AG08396 (cell line): ENCODE results near the gene FRMD3.
"Not testable (repeated sequence)": the region's sequence is repeated elsewhere in the genome, so short reads cannot be mapped to it uniquely, and the experiment has no call there.

ENCODE experiments used
- DNase-seq: peaks from one replicate; pipeline ENCODE4 v3.0.0; 2012; ENCODE audit warnings: low spot score, mixed read lengths

The FRMD3 gene

DNA sequence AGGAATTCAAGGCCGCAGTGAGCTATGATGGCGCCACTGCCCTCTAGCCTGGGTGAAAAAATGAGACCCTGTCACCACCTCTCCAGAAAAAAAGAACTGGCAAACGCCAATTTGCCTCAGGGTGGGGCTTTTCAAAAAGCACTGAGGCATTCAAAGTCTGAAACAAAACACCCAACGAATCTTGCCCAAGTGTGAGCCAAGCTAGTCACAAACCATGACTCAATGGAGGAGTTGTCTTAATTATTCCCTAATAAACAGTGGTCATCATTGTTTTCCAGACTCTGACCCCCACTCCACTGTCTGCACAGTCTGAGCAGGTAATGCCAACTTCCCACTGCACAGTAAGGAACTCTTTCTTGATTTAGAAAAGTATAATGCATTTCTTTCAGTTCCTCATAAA is 16.8 kb downstream of the FRMD3 start:
- DNase-seq = no peak

DNA sequence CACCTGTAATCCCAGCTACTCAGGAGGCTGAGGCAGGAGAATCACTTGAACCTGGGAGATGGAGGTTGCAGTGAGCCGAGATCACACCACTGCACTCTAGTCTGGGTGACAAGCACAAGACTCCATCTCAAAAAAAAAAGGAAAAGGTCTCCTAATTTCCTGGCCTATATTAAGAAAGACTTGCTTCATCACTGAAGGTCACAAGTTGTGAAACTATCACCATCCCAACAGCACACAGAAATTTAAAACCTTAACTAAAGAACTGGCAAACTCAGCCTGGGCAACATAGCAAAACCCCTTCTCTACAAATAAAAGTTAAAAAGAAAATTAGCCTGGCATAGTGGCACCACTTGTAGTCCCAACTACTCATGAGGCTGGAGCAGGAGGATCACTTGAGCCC is 17.2 kb downstream of the FRMD3 start:
- DNase-seq = no peak

DNA sequence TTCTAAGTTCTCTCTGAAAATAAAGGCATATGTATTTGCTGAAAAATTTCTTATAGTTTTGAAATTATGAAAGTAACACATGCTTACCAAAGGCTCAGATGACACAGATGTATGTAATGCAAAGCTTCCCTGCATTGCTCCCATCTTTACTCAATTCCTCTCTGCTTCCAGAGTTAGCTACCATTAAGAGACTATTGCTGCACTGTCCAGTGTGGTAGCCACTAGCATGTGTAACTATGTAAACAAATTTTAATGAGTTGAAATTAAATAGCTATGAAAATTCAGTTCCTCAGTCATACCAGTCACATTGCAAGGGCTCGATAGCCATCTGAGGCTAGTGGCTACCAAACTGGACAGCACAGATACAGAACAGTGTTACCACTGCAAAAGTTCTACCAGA is 17.9 kb downstream of the FRMD3 start:
- DNase-seq = no peak

DNA sequence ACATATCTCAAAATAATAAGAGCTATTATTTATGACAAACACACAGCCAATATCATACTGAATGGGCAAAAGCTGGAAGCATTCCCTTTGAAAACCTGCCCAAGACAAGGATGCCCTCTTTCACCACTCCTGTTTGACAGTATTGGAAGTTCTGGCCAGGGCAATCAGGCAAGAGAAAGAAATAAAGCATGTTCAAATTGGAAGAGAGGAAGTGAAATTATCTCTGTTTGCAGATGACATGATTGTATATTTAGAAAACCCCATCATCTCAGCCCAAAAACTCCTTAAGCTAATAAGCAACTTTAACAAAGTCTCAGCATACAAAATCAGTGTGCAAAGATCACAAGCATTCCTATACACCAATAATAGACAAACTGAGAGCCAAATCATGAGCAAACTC is 20.2 kb downstream of the FRMD3 start:
- not testable (repeated sequence) for DNase-seq

DNA sequence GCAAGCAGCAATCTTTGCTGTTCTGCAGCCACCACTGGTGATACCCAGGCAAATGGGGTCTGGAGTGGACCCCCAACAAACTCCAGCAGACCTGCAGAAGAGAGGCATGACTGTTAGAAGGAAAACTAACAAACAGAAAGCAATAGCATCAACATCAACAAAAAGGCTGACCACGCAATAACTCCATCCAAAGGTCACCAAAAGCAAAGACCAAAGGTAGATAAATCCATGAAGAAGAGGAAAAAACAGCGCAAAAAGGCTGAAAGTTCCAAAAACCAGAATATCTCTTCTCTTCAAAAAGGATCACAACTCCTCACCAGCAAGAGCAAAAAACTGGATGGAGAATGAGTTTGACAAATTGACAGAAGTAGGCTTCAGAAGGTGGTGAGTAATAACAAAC is 23.4 kb downstream of the FRMD3 start:
- DNase-seq = no peak

DNA sequence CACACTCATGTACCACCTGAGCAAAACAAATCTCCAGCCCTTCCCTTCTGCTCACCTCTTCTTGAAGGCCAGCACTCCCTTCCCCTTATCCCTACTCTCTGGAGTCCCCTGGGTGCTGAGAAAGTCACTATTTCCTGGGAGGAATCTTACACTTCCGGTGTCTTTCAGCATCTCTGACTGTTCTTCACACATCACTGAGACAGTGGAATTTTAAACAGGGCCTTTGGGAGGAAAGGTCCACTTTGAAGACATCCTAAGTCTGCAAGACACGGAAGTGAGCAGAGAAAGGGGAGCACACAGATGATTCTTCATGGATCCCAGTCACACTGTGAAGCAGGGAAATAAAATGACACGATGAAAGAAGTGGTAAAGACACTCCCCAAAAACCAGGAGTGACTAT is 25.6 kb downstream of the FRMD3 start:
- no peak for DNase-seq

DNA sequence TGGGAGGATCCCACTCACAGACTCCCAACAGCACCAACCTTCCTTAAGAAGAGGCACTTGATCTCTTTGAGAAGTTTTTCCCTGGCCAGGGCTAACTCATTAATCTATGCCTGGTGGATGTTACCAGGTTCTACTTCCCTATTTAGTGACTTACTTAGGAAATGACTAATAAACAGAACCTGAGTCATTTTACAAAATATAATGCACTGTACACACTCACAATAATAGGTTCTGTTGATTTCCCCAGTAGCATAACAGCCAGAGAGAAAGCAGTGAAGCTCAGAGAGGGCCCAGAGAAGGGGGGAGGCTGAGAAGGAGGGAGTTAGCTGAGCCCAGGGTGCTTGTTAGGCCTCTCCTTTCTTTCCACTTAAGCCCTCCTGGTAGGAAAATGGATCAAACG is 27.1 kb downstream of the FRMD3 start:
- no peak for DNase-seq

DNA sequence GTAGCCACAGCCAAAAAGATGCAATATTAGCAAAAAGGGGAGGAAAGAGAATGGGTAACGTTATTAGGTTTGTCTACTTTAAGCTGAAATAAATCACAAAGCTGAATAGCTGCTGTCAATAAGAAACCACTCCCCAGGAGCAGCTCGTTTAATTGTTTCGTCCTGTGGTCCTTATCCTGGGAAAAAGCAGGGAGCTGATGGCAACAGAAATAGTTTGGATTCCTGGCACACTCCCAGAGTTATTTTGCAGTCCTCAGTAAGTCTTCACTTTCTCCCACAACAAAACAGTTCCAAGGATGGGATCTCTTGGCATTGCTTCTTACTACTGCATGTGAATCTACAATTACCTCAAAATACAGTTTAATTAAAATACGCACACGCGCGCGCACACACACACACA is 28.8 kb downstream of the FRMD3 start:
- DNase-seq = peak; percentile 13

DNA sequence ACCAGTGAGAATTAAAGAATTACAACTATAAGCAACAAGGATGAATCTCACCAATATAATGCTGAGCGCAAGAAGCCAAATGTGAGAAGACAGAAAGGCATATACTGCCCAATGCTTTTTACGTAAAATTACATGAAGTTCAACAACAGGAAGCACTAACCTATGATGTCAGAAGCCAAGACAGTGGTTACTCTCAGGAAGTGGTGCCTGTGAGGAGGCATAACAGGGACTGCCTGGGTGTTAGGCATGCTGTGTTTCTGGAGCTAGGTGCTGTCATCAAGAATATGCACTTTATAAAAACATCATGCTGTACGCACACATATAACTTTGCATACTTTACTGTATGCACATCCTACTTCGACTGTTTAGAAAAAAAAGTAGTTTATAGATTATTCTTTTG is 30.1 kb downstream of the FRMD3 start:
- DNase-seq = no peak

DNA sequence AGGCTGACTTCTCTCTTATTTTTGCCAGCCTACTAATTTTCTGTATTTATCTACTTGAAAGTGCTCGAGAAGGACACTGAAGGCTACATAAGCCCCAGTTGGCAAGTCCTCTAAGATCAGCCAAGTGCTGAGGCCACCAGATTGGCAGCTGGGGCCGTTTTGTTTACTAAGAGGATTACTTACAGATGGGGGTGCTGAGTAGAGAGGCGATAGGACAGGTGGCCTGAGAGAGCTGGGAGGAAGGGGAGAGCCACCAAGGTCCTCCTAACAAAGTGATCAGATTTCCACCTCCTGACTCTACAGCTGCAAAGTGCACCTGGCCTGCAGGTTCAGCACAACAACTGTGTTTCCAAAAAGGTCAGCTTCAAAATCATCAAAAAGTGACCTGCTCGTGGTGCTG is 32.9 kb downstream of the FRMD3 start:
- DNase-seq = no peak

DNA sequence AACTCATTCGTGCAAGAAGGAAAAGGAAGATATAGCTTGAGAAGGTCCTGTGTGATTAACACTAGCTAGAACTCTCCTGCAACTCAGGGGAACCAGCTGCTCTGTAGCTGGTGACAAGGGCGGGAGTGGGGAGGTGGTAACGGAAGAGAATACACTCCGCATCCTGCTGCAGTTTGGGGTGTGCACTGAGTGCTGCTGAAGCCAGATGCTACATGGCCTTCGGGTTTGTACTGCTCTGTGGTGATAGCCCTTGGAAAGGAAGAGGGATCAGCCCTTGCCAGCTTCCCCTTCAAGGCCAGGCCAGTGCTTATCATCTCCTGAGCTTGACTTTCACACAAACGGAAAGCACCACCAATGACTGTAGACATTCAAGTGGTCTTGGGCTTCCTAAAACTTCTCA is 34.3 kb downstream of the FRMD3 start:
- DNase-seq = no peak

DNA sequence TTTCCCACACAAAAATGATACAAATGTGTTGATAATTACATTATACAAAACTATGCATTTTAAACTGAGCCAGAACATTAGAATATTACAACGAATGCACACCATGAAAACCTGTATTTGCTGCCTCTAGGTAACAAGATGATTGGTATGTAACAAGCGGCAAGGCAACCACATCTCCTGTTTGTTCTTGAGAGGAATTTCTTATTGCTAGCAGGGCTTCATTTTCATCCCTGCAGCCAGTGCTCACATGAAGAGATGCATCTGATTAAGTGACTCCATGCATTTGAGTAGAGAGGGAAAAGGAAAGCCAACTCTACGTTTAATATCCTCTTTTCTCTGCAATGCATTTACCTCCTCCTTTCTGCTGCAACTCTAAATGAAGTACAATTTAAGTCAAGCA is 36.6 kb downstream of the FRMD3 start:
- no peak for DNase-seq

DNA sequence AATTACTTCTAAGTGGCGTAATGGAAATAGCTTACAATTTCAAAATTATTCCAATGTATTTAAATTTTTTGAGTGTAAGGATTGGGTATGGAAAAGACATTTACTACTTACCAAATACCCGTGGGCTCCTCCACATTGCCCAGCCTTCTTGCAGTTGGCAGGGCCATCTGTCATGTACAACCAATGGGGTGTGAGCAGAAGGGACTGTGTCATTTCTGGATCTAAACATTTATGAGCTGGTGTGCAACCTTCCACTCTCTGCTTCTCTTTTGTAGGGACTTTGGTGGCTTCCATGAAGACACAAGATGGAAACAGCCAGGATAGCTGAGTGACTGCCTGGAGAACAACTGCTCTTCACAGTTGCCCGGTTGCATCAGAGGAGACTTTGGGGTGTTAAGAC is 40.8 kb downstream of the FRMD3 start:
- DNase-seq = no peak

DNA sequence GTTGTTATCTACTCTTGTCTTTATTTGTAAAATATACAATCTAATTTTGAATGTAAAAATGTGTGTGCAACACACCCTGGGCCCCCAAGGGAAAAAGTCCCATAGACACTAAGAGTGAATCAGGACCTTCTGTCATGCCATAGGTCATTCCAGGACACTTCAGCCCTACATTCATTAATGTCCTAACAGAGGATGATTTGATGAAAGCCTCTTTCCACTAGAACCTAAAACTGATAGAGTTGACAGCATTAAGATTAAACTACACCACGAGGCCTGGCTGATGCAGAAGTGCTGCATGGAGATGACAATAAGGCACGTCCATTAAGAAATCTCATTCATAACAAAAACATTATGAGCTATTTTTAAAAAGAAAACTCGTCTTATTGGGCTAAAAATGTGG is 46.2 kb downstream of the FRMD3 start:
- no peak for DNase-seq

DNA sequence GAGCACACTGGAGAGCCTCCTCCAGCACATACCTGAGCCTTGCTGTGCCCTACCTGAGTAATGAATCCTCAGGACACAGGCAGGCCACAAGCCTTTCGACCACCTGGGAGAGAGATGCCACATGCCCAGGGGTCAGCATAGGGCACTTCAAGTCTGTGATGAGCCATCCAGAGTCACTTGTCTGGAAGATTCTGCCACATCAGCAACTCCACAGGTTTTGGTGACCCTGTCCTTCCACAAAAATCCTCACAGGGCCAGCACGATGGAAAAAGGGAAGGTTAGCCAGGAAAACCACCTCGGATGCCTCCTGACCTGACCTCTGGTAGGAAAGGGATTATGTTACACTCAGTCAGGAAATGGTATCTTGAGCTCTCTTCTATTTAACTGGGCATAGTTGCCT is 46.8 kb downstream of the FRMD3 start:
- DNase-seq = no peak

DNA sequence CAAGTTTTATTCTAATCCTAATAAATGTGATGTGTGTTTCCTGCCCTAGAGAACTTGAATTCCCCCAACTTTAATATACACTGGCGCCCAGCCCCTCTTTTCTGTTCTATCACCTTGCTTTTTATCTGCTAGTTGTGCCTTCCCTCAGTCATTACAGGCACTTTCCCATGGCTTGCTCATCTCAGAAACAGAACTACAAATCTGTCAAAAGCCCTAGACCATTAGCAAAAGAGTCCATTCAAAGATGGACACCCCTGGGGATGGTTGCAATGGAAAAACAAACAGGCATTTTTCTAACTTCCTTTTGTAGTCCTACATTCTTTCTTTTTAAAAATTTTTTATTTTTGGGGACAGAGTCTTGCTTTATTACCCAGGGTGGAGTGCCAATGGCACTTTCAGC is 48.2 kb downstream of the FRMD3 start:
- no peak for DNase-seq

DNA sequence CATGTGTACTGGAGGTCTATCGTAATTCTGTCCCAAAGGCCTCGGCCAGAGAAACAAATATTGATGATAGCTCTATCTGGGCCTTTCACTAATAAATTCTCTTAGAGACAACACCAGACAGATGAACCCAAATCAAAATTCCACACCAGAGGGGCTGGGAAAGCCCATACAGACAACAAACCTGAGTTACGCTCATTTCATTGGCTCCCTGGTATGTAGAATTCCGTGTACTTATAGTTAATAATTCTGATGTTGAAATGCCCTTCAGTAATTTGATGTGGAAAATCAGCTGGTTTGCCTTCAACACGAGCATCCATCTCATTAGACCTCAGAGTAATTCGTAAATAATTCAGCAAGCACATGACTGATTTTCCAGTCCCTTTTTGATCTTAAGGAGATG is 53.2 kb downstream of the FRMD3 start:
- DNase-seq = no peak

DNA sequence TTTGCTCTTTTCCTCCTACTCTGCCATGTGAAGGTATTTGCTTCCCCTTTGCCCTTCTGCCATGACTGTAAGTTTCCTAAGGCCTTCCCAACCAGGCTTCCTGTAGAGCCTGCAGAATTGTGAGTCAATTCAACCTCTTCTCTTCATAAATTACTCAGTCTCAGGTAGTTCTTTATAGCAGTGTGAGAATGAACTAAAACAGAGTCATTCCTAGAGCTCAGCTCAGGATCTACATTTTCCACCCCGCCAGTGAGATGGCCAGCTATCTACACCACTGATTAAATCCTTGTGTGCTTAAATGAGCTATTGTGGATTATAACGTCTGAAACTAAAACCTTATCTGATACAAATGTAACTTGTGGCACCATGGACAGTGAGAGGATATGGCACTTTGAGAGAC is 55.0 kb downstream of the FRMD3 start:
- no peak for DNase-seq

DNA sequence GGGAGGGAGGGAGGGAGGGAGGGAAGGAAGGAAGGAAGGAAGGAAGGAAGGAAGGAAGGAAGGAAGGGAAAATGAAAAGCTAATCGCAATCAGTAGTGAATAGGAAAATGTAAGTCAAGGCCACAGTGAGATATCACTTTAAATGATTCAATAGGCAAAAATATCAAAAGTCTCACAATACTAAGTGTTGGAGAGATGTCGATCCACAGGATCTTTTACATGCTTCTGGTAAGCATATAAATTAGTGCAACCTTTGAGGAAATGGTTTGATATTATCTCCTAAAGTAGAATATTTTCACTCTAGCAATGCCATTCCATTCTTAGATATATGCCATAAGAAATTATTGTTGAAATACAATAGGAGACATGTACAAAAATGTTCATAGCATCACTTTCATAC is 58.4 kb downstream of the FRMD3 start:
- DNase-seq = no peak

DNA sequence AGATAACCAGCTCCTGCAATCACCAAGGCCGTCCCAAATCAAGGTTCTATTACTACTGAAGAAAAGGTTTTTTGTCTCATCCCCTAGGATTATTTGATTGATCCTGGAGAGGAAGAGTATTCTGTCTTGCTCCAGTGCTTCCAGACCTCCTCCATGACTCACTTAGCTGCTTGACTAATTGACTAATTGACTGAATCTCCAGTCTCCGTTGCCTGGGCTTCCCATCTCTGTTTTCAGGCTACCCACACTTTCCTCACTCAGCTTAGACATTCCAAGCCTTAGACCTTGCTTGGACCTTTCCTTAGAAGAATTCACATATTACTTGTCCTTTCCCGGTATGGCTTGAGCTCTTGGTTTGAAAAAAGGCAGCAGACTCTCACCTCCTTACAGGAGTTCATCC is 60.6 kb downstream of the FRMD3 start:
- no peak for DNase-seq

DNA sequence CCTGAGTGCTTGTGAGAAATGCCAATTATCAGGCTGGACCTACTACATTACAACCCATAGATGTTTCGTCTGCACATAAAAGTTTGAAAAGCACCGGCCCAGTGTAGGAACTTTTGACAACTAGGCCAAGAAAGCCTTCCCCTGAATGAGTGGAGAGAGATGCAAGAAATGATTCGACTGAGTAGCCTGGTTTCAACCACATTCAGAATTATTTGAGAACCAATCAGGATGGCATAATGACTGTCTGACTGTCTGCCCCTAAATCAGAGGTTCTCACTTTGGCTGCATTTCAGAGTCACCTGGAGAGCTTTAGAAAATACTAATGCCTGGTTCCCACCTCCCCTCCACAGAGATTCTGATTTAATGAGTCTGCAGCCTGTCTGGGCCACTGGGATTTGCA is 61.1 kb downstream of the FRMD3 start:
- DNase-seq = no peak

DNA sequence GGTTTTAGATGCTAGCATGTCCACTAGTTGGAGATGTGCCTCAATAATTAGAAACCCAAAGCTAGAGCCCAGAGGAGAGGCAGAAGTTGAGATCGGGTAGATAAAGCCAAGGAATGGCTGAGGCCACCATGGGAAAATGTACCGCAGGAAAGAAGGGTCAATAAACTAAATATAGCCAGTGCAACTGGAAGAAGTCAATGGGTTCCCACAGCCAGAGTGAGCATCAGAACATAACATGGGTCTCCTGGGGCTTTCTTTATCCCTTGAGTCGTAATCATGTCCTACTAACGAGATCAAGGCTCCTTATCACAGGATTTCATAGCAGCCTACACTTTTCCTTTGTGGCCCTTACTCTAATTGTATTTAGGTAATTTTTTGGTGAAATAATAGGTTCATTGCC is 61.7 kb downstream of the FRMD3 start:
- no peak for DNase-seq

DNA sequence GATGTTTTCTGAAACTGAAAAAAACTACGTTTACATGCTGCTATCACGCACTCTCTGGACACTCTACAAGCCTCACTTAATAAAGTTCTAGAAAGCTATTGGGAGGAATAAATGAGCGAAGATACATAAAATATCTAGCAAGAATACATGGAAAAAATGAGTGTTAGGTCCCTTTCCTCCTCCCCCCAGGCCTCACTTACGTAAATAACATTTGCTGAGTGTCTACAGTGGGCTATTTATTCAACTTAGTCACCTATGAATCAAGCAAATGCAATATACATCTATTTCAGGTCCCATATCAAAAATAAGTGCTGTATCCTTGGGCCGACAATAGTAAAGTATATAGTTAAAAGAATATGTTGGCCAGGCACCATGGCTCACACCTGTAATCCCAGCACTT is 62.5 kb downstream of the FRMD3 start:
- DNase-seq = no peak

DNA sequence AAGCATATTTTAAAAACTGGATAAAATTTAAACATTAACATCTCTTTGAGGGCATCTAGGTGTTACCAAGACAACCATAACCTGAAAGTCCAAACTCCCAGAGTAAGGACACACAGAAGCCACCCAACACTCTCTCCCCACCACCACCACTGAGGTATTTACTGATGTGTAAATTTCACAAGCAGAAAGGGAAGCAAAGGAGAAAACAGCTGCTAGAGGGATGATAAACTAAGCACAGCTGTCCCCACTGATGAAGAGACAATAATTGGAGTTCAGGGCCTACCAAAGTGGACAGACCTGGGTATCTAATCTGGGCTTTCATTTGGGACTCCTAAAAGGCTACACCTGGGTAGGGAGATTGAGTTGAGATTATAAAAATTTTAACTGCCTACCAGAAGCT is 63.6 kb downstream of the FRMD3 start:
- no peak for DNase-seq

DNA sequence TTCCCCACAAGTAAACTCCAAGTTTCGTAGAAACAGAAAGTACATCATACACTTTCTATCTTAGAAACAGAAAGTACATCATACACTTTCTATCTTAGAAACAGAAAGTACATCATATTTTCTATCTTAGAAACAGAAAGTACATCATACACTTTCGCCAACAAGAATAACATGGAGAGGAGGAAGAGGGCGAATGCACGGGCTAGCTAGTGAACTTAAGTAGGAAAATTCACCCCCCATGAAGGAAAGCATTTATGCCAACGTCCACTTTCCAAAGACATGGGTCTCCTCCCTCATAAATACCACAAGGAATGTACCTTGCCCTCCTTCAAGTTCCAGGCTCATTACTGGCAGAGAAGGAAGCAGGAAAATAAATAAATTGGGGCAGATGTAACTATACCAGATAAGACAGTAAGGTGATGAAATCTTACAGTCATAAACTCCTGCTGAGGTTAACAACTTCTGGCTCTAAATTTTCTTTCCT is 64.7 kb downstream of the FRMD3 start:
- no peak for DNase-seq
